HG03439 (cell line): Measurements from ENCODE around the gene DNER.
A peak's percentile ranks its signal among the peaks of the same experiment; 100 is the strongest.
"Not testable (repeated sequence)": the region's sequence is repeated elsewhere in the genome, so short reads cannot be mapped to it uniquely, and the experiment has no call there.

Experiments used
- ATAC-seq: cut with Tn5 transposase; IDR thresholded peaks from one replicate; pipeline ENCODE4 v1.9.1; 2021; ENCODE audit warnings: mild to moderate bottlenecking, moderate library complexity; ENCODE audit not compliant: unreplicated experiment

Gene DNER, protein sequence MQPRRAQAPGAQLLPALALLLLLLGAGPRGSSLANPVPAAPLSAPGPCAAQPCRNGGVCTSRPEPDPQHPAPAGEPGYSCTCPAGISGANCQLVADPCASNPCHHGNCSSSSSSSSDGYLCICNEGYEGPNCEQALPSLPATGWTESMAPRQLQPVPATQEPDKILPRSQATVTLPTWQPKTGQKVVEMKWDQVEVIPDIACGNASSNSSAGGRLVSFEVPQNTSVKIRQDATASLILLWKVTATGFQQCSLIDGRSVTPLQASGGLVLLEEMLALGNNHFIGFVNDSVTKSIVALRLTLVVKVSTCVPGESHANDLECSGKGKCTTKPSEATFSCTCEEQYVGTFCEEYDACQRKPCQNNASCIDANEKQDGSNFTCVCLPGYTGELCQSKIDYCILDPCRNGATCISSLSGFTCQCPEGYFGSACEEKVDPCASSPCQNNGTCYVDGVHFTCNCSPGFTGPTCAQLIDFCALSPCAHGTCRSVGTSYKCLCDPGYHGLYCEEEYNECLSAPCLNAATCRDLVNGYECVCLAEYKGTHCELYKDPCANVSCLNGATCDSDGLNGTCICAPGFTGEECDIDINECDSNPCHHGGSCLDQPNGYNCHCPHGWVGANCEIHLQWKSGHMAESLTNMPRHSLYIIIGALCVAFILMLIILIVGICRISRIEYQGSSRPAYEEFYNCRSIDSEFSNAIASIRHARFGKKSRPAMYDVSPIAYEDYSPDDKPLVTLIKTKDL

DNA sequence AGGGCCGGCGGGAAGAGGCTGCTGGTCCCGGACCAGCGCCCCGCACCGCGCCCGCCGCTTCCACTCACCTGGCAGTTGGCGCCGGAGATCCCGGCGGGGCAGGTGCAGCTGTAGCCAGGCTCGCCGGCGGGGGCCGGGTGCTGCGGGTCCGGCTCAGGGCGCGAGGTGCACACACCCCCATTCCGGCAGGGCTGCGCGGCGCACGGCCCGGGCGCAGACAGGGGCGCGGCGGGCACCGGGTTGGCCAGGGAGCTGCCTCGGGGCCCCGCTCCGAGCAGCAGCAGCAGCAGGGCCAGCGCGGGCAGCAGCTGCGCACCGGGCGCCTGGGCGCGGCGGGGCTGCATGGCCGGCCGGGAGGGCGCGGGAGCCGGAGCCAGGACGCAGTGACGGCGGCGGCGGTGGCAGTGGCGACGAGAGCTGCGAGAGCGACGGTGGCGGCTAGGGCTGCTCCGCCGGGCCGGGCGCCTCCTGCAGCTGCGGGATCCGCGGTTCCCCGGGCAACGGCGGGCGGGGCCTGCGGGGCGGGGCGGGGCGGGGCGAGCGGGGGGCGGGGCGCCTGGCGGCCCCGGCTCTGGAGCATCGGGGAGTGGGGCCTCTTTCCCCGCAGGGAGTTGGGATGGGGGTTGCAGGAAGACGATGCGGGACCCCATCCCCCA is at the start of gene DNER:
Gene DNER (minus strand): TSS at position 476 of the 656 bp plus-strand sequence. CDS start 132 bp downstream, at position 344.
- peak; percentile 83 for ATAC-seq

- no peak for ATAC-seq
Observed at GRCh38 chr2:229761663-229762062, 47.3 kb upstream of the DNER start.

- not testable (repeated sequence) for ATAC-seq
Observed at GRCh38 chr2:229757462-229757861, 43.1 kb upstream of the DNER start.

- ATAC-seq: no peak
Observed at GRCh38 chr2:229752970-229753729, 38.8 kb upstream of the DNER start.

DNA sequence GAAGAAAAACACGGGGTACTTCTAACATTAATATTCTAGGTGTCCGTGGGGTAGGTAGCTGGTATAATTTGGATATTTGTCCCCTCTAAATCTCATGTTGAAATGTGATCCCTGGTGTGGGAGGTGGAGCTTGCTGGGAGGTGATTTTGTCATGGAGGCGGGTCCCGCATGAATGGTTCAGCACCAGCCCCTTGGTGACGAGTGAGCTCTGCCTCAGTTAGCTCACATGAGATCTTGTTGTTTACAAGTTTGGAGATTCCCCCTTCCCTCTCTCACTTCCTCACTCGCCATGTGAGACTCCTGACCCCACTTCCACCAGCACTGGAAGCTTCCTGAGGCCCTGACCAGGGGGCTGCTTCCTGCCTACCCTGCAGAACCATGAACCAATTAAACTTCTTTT is 35.4 kb upstream of the DNER start:
- no peak for ATAC-seq

GRCh38 chr2:229748950-229749349 is 34.6 kb upstream of the DNER start:
- no peak for ATAC-seq

- not testable (repeated sequence) for ATAC-seq
Observed at GRCh38 chr2:229742691-229743090, 28.3 kb upstream of the DNER start.

DNA sequence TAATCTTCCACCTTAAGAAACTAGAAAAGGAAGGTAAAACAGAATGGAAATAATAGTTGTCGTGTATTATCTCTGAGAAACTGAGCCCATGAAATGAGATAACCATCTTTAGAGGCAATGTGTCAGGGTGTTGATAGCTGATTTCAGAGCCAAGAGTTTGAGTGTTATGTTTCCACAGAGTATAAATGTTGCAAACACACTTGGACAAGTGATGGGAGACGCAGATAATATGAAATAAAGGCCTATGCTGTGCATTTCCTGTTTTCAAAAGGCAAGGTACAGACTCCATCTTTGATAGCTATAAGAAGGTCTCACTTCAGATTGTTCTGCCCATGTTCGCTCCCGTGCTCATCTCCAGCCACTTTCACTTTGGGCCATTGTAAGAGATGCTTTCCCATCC is 25.9 kb upstream of the DNER start:
- no peak for ATAC-seq

DNA sequence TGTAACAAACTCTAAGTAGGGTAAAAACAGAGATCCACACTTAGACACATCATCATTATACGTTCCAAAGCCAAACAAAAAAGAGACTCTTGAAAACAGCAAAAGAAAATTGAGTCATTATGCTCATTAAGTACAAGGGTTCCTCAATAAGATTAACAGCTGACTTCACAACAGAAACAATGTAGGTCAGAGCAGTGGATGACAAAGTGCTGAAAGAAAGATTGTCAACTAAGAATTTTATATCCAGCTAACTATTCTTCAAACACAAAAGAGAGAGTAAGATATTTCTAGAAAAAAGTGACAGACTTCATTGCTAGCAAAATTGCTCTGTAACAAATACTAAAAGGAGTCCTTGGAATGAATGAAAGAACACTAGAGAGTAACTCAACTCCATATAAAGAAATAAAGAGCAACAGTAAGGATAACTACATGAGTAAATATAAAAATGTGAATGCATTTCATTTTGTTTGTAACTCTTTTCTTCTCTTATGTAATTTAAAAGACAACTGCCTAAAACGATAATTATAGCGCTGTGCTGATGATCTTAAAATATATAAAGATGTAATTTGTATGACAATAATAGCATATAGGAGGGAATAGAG is 23.8 kb upstream of the DNER start:
- ATAC-seq: no peak

GRCh38 chr2:229734410-229734809 is 20.1 kb upstream of the DNER start:
- ATAC-seq: no peak

- no peak for ATAC-seq
Observed at GRCh38 chr2:229733611-229734245, 19.4 kb upstream of the DNER start.

DNA sequence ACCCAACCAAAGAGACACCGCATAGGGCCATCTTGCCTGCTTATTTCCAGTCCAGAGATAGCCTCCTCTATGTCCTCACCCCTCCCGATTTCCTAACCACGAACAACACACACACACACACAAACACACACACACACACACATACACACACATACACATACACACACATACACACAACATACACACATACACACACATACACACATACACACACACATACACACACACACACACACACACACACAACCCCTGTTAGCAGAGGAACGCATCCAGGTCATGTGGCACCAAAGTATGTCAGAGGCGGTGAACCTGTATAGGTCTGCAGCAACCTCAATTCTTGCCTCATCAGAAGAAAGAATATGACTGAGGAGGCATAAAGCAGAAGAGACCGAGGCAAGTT is 18.5 kb upstream of the DNER start:
- ATAC-seq: no peak

DNA sequence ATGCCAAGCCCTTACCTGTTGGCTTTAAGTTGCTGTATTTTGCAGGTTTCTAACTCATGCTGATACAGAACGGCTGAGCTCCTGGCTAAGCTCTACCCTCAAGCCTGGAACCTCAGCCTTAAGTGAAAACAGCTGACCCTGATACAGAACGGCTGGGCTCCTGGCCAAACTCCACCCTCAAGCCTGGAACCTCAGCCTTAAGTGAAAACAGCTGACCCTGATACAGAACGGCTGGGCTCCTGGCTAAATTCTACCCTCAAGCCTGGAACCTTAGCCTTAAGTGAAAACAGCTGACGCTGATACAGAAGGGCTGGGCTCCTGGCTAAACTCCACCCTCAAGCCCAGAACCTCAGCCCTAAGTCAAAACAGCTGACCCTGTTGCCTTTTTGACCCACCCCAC is 17.6 kb upstream of the DNER start:
- no peak for ATAC-seq

GRCh38 chr2:229731363-229731762 is 17.0 kb upstream of the DNER start:
- no peak for ATAC-seq

DNA sequence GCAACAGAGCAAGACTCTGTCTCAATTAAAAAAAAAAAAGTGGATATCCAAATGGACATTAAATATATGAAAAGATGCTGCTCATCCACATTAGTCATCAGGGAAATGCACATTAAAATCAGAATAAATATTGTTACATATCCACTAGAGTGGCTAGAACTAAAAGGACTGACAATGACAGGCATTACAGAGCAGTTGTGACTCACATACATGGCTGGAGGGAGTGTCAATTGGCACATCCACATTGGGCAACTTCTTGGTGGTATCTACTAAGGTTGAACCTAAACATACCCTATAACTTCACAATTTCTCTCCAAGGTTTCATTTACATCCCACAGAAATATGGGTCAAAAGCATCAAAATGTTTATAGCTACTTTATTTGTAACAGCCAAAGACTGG is 14.0 kb upstream of the DNER start:
- no peak for ATAC-seq

DNA sequence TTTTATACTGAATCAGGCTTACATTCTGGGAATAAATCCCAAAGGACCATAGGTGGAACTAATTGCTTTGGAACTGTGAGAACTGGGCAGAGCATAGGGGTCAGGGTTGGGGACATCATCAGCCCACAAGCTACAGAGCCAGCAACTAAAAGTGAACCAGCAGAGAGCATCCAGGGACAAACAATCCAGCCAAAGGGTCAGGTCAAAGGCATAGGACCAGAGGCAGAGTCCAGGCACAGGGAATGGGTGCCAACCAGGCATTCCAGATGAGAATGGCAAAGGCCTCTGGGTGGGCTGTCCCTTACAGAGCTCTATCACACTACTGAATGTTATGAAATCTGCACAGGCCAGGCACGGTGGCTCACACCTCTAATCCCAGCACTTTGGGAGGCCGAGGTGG is 12.3 kb upstream of the DNER start:
- ATAC-seq: no peak

DNA sequence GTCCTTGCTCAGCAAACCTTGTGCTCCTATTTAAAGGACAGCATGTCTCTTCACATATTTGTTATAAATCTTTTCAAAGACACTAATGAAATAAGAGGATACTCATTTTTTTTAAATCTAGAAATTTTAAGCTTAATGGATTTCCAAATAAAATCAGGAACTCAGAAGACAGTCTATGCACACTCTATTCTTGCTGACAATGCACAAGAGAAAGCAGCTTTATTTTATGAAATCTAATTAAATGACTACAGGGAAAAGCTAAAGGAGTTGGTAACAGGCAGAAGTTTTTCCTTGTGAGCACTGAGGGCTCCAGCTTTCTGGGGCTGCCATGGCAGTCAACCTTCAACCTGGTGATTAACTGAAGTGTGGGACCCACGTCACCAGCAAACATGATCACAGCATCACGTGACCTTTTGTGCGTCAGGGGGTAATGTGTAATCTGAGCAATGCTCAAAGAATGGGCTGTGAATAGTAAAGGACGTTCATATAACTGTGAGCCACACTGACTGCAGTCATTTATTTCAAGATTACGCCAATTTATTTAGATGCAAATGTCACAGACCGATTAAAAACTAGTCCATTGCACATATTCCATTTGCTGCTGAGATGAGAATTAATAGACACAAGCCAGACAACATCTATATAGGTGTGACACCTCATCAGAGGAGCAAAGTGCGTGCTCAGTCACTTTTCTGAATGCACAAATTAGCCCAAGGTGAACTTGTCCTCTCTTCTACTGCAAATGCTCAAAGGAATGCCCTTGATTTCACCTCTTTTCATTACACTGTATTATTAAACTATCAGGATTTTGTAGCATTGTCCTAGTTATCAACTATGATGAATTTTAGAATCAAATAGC is 11.6 kb upstream of the DNER start:
- ATAC-seq: no peak

GRCh38 chr2:229723192-229723591 is 8.8 kb upstream of the DNER start:
- not testable (repeated sequence) for ATAC-seq
